ENCODE measurements around the gene NFYC. TPM values are rescaled to one million over a fixed set of nuclear protein-coding genes. Genes with fewer than 3 reads are reported as not detected.

Gene NFYC
- total RNA-seq, 1 donor from 2014 or later, result 51.1 TPM

- Histone ChIP-seq H2AFZ (ENCODE audit: low read depth, low read length) (no peak overlapping the region), H3K27ac (ENCODE audit: low read depth, low read length) (no peak overlapping the region), H3K36me3 (ENCODE audit: insufficient read depth, low read length) (peaks cover 48% of the 10 kb centered on the region), H3K9me3 (ENCODE audit: insufficient read depth, low read depth, low read length) (no peaks in the 10 kb centered on the region), H3K4me3 (ENCODE audit: insufficient read depth, low read depth, low read length) (no peak overlapping the region), H3K9ac (ENCODE audit: low read length) (no peak overlapping the region), H3K4me1 (ENCODE audit: insufficient read depth, low read length) (no peaks in the 10 kb centered on the region), H3K4me2 (ENCODE audit: low read length) (no peak overlapping the region), H4K20me1 (ENCODE audit: insufficient read depth, low read length) (peaks cover 22% of the 10 kb centered on the region), H3K79me2 (ENCODE audit: insufficient read depth, low read length) (no peaks in the 10 kb centered on the region), H3K27me3 (ENCODE audit: insufficient read depth, low read length) (no peaks in the 10 kb centered on the region)
- Mint-ChIP-seq H3K4me3 (ENCODE audit: unreplicated experiment) (no peak overlapping the region), H3K9me3 (ENCODE audit: unreplicated experiment) (no peaks in the 10 kb centered on the region), H3K4me1 (ENCODE audit: low read depth, unreplicated experiment) (peaks cover 1% of the 10 kb centered on the region), H3K27me3 (ENCODE audit: low read depth, unreplicated experiment) (no peaks in the 10 kb centered on the region), H3K36me3 (ENCODE audit: low read depth, unreplicated experiment) (peaks cover 14% of the 10 kb centered on the region), H3K27ac (ENCODE audit: unreplicated experiment) (no peak overlapping the region)
- FAIRE-seq (no peak), DNase-seq (ENCODE audit: low read depth) (no peak)
- TF ChIP-seq EZH2 (IDR thresholded peaks at IDR 0.05; ENCODE audit: insufficient read depth, low read length) (no peak), CTCF (IDR thresholded peaks at IDR 0.05; ENCODE audit: insufficient read depth, low read depth, low read length) (no peak)
Measured at GRCh38 chr1:40757084-40757483, 65.6 kb downstream of the NFYC start.

GRCh38 chr1:40758004-40758403 is 66.5 kb downstream of the NFYC start:
- no peaks in the 10 kb centered on the region for H3K79me2 ChIP-seq (ENCODE audit: insufficient read depth, low read length)
- H3K4me2 ChIP-seq (ENCODE audit: low read length), result no peak overlapping the region
- no peak overlapping the region for H3K4me3 Mint-ChIP-seq (ENCODE audit: unreplicated experiment)
- H3K9me3 Mint-ChIP-seq (ENCODE audit: unreplicated experiment), result no peaks in the 10 kb centered on the region
- DNase-seq (ENCODE audit: low read depth), result no peak
- no peak for FAIRE-seq
- no peaks in the 10 kb centered on the region for H3K27me3 ChIP-seq (ENCODE audit: insufficient read depth, low read length)
- H3K4me1 ChIP-seq (ENCODE audit: insufficient read depth, low read length), result no peaks in the 10 kb centered on the region
- no peak for TF ChIP-seq EZH2 (IDR thresholded peaks at IDR 0.05; ENCODE audit: insufficient read depth, low read length)
- TF ChIP-seq CTCF (IDR thresholded peaks at IDR 0.05; ENCODE audit: insufficient read depth, low read depth, low read length), result no peak
- H3K4me3 ChIP-seq (ENCODE audit: insufficient read depth, low read depth, low read length), result no peak overlapping the region
- no peaks in the 10 kb centered on the region for H3K27me3 Mint-ChIP-seq (ENCODE audit: low read depth, unreplicated experiment)
- no peak overlapping the region for H2AFZ ChIP-seq (ENCODE audit: low read depth, low read length)
- peaks cover 1% of the 10 kb centered on the region for H3K4me1 Mint-ChIP-seq (ENCODE audit: low read depth, unreplicated experiment)
- no peak overlapping the region for H3K9ac ChIP-seq (ENCODE audit: low read length)
- H3K9me3 ChIP-seq (ENCODE audit: insufficient read depth, low read depth, low read length), result no peaks in the 10 kb centered on the region
- H3K27ac ChIP-seq (ENCODE audit: low read depth, low read length), result no peak overlapping the region
- H3K27ac Mint-ChIP-seq (ENCODE audit: unreplicated experiment), result no peak overlapping the region
- H3K36me3 Mint-ChIP-seq (ENCODE audit: low read depth, unreplicated experiment), result peaks cover 14% of the 10 kb centered on the region
- H4K20me1 ChIP-seq (ENCODE audit: insufficient read depth, low read length), result peaks cover 30% of the 10 kb centered on the region
- H3K36me3 ChIP-seq (ENCODE audit: insufficient read depth, low read length), result peaks cover 47% of the 10 kb centered on the region

- DNase-seq (ENCODE audit: low read depth) (no peak), FAIRE-seq (no peak)
- TF ChIP-seq EZH2 (IDR thresholded peaks at IDR 0.05; ENCODE audit: insufficient read depth, low read length) (no peak), CTCF (IDR thresholded peaks at IDR 0.05; ENCODE audit: insufficient read depth, low read depth, low read length) (no peak)
- Mint-ChIP-seq H3K36me3 (ENCODE audit: low read depth, unreplicated experiment) (peaks cover 16% of the 10 kb centered on the region), H3K27ac (ENCODE audit: unreplicated experiment) (no peak overlapping the region), H3K9me3 (ENCODE audit: unreplicated experiment) (no peaks in the 10 kb centered on the region), H3K27me3 (ENCODE audit: low read depth, unreplicated experiment) (no peaks in the 10 kb centered on the region), H3K4me3 (ENCODE audit: unreplicated experiment) (no peak overlapping the region), H3K4me1 (ENCODE audit: low read depth, unreplicated experiment) (peaks cover 1% of the 10 kb centered on the region)
- no peak overlapping the region for H3K4me2 ChIP-seq (ENCODE audit: low read length)
- H2AFZ ChIP-seq (ENCODE audit: low read depth, low read length), result no peak overlapping the region
- H3K79me2 ChIP-seq (ENCODE audit: insufficient read depth, low read length), result no peaks in the 10 kb centered on the region
- H3K9me3 ChIP-seq (ENCODE audit: insufficient read depth, low read depth, low read length), result no peaks in the 10 kb centered on the region
- no peak overlapping the region for H3K4me3 ChIP-seq (ENCODE audit: insufficient read depth, low read depth, low read length)
- no peak overlapping the region for H3K27ac ChIP-seq (ENCODE audit: low read depth, low read length)
- H4K20me1 ChIP-seq (ENCODE audit: insufficient read depth, low read length), result peaks cover 30% of the 10 kb centered on the region
- no peak overlapping the region for H3K9ac ChIP-seq (ENCODE audit: low read length)
- peaks cover 41% of the 10 kb centered on the region for H3K36me3 ChIP-seq (ENCODE audit: insufficient read depth, low read length)
- H3K27me3 ChIP-seq (ENCODE audit: insufficient read depth, low read length), result no peaks in the 10 kb centered on the region
- no peaks in the 10 kb centered on the region for H3K4me1 ChIP-seq (ENCODE audit: insufficient read depth, low read length)
Measured at GRCh38 chr1:40758578-40759343, 67.3 kb downstream of the NFYC start.

Data from astrocyte (in vitro differentiated cells and primary cell).